Measurements from ENCODE around the gene CLOCK. TPM values are rescaled to one million over a fixed set of nuclear protein-coding genes. Genes with fewer than 3 reads are reported as not detected.
A peak's percentile ranks its signal among the peaks of the same experiment; 100 is the strongest.

The CLOCK gene
- total and polyA plus RNA-seq, 9 of the 15 experiments (the other 6 are each of a cell fraction or from before 2014, with no cell fraction given) = 3.7 to 14.4 (median 9.4) TPM

DNA sequence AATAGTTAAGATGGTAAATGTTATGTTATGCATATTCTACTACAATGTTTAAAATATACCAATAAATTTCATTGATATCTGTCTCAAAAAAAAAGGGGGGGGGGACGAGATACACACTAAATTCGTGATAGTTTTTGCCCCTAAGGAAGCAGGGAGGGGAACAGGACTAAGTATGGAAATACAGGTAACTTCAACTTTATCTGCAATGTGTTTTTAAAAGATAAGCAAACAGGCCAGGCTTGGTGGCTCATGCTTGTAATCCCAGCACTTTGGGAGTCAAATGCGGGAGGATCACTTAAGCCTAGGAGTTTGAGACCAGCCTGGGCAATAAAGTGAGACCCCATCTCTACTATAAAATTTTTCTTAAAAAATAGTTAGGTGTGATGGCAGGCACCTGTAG is 13.4 kb upstream of the CLOCK start (continued):
- TF ChIP-seq TCF3 (CRISPR knock-in tag; IDR thresholded peaks at IDR 0.05) (peak; percentile 83), ESRRB (CRISPR knock-in tag; IDR thresholded peaks at IDR 0.05; ENCODE audit: borderline replicate concordance) (no peak), FOXP1 (CRISPR knock-in tag; IDR thresholded peaks at IDR 0.05) (no peak), LCOR (CRISPR knock-in tag; IDR thresholded peaks at IDR 0.05) (no peak), ZNF212 (CRISPR knock-in tag; IDR thresholded peaks at IDR 0.05) (no peak), HMG20B (CRISPR knock-in tag; IDR thresholded peaks at IDR 0.05) (no peak), ZFP1 (CRISPR knock-in tag; IDR thresholded peaks at IDR 0.05) (no peak), CXXC5 (CRISPR knock-in tag; IDR thresholded peaks at IDR 0.05) (peak; percentile 26; the same call in 1 of the 2 replicates), MCM2 (IDR thresholded peaks at IDR 0.05; ENCODE audit: low read depth) (no peak), MTA2 (IDR thresholded peaks at IDR 0.05; ENCODE audit: low read depth) (peak; percentile 67), EHMT2 (IDR thresholded peaks at IDR 0.05) (no peak), NR1H2 (CRISPR knock-in tag; IDR thresholded peaks at IDR 0.05) (no peak), SMARCA4 (IDR thresholded peaks at IDR 0.05) (peak; percentile 86), SNRNP70 (optimal IDR thresholded peaks at IDR 0.05; ENCODE audit: low read depth, low read length) (no peak), CBFA2T3 (IDR thresholded peaks at IDR 0.05) (peak; percentile 77), POLR2B (IDR thresholded peaks at IDR 0.05; ENCODE audit: low read depth, partially characterized antibody) (no peak), PCBP2 (IDR thresholded peaks at IDR 0.05; ENCODE audit: low read depth, low read length, poor library complexity, severe bottlenecking) (no peak), NUFIP1 (IDR thresholded peaks at IDR 0.05; ENCODE audit: partially characterized antibody) (no peak), SP2 (IDR thresholded peaks at IDR 0.05; ENCODE audit: extremely low read depth, low read depth, low read length, poor library complexity, severe bottlenecking) (no peak), CC2D1A (IDR thresholded peaks at IDR 0.05) (peak; percentile 26; the same call in 1 of the 2 replicates), NR2C1 (IDR thresholded peaks at IDR 0.05) (no peak), NR2C1 (tag; IDR thresholded peaks at IDR 0.05) (no peak), NFRKB (IDR thresholded peaks at IDR 0.05; ENCODE audit: low read depth) (no peak), ZNF124 (CRISPR knock-in tag; IDR thresholded peaks at IDR 0.05) (no peak), ZNF699 (CRISPR knock-in tag; IDR thresholded peaks at IDR 0.05; ENCODE audit: insufficient replicate concordance) (no peak), SMAD4 (CRISPR knock-in tag; conservative IDR thresholded peaks at IDR 0.05) (0 out of 2 replicates have a peak, but pooled peaks have one; percentile 12), ESRRA (IDR thresholded peaks at IDR 0.05; ENCODE audit: borderline replicate concordance, low read depth) (no peak)
- TF ChIP-seq, protein P1, sequence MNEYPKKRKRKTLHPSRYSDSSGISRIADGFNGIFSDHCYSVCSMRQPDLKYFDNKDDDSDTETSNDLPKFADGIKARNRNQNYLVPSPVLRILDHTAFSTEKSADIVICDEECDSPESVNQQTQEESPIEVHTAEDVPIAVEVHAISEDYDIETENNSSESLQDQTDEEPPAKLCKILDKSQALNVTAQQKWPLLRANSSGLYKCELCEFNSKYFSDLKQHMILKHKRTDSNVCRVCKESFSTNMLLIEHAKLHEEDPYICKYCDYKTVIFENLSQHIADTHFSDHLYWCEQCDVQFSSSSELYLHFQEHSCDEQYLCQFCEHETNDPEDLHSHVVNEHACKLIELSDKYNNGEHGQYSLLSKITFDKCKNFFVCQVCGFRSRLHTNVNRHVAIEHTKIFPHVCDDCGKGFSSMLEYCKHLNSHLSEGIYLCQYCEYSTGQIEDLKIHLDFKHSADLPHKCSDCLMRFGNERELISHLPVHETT (CRISPR knock-in tag; conservative IDR thresholded peaks at IDR 0.05 in 1 of 2, IDR thresholded peaks at IDR 0.05 in 1 of 2) = no peak
- TF ChIP-seq, protein P2, sequence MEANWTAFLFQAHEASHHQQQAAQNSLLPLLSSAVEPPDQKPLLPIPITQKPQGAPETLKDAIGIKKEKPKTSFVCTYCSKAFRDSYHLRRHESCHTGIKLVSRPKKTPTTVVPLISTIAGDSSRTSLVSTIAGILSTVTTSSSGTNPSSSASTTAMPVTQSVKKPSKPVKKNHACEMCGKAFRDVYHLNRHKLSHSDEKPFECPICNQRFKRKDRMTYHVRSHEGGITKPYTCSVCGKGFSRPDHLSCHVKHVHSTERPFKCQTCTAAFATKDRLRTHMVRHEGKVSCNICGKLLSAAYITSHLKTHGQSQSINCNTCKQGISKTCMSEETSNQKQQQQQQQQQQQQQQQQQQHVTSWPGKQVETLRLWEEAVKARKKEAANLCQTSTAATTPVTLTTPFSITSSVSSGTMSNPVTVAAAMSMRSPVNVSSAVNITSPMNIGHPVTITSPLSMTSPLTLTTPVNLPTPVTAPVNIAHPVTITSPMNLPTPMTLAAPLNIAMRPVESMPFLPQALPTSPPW (CRISPR knock-in tag; IDR thresholded peaks at IDR 0.05) = peak; percentile 62
- TF ChIP-seq, protein P3, sequence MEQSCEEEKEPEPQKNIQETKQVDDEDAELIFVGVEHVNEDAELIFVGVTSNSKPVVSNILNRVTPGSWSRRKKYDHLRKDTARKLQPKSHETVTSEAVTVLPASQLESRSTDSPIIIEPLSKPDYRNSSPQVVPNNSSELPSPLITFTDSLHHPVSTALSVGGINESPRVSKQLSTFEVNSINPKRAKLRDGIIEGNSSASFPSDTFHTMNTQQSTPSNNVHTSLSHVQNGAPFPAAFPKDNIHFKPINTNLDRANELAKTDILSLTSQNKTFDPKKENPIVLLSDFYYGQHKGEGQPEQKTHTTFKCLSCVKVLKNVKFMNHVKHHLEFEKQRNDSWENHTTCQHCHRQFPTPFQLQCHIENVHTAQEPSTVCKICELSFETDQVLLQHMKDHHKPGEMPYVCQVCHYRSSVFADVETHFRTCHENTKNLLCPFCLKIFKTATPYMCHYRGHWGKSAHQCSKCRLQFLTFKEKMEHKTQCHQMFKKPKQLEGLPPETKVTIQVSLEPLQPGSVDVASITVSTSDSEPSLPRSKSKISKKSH (CRISPR knock-in tag; IDR thresholded peaks at IDR 0.05) = no peak

Data from K562 (cell line).